BE2C (cell line): ENCODE data around the gene MSH6.
"Not testable (repeated sequence)": the region's sequence is repeated elsewhere in the genome, so short reads cannot be mapped to it uniquely, and the experiment has no call there.

Experiments
- DNase-seq: peaks from one replicate; pipeline ENCODE4 v3.0.0-alpha.2; 2020
- H3K27me3 ChIP-seq: fragments of 250-450 bp; sonication (Bioruptor Pico); 2 replicates; pipeline ENCODE4 v1.5.1; 2020; ENCODE audit warnings: mild to moderate bottlenecking
- H3K36me3 ChIP-seq: fragments of 250-450 bp; sonication (Bioruptor Pico); 2 replicates; pipeline ENCODE4 v1.5.1; 2020; ENCODE audit warnings: mild to moderate bottlenecking
- H3K4me1 ChIP-seq: fragments of 250-450 bp; sonication (Bioruptor Pico); 2 replicates; pipeline ENCODE4 v1.5.1; 2020
- H3K4me3 ChIP-seq: 2 replicates; pipeline ENCODE4 v1.5.1; 2011; ENCODE audit warnings: low read depth, low read length
- H3K9me3 ChIP-seq: fragments of 250-450 bp; sonication (Bioruptor Pico); 2 replicates; pipeline ENCODE4 v1.5.1; 2020
- CTCF ChIP-seq: IDR thresholded peaks from 2 replicates; pipeline ENCODE4 v1.5.1; 2012; ENCODE audit warnings: mild to moderate bottlenecking, low read depth, low read length

Gene MSH6

GRCh38 chr2:47842846-47843245 is 59.9 kb downstream of the MSH6 start:
- Histone ChIP-seq H3K36me3 (no peaks in the 10 kb centered on the region), H3K9me3 (no peaks in the 10 kb centered on the region), H3K4me1 (no peaks in the 10 kb centered on the region), H3K27me3 (no peaks in the 10 kb centered on the region), H3K4me3 (no peak overlapping the region)
- no peak for DNase-seq
- TF ChIP-seq CTCF, result no peak

GRCh38 chr2:47843407-47843806 is 60.5 kb downstream of the MSH6 start:
- Histone ChIP-seq H3K4me3 (no peak overlapping the region), H3K36me3 (no peaks in the 10 kb centered on the region), H3K4me1 (no peaks in the 10 kb centered on the region), H3K9me3 (no peaks in the 10 kb centered on the region), H3K27me3 (no peaks in the 10 kb centered on the region)
- no peak for TF ChIP-seq CTCF
- DNase-seq, result no peak

GRCh38 chr2:47844162-47844561 is 61.2 kb downstream of the MSH6 start:
- H3K4me1 ChIP-seq, result no peaks in the 10 kb centered on the region
- DNase-seq, result no peak
- TF ChIP-seq CTCF, result no peak
- H3K27me3 ChIP-seq, result no peaks in the 10 kb centered on the region
- H3K9me3 ChIP-seq, result no peaks in the 10 kb centered on the region
- H3K36me3 ChIP-seq, result no peaks in the 10 kb centered on the region
- no peak overlapping the region for H3K4me3 ChIP-seq

- no peak overlapping the region for H3K4me3 ChIP-seq
- H3K36me3 ChIP-seq, result no peaks in the 10 kb centered on the region
- DNase-seq, result no peak
- no peaks in the 10 kb centered on the region for H3K27me3 ChIP-seq
- no peak for TF ChIP-seq CTCF
- no peaks in the 10 kb centered on the region; the same call in 1 of the 2 replicates for H3K4me1 ChIP-seq
- no peaks in the 10 kb centered on the region for H3K9me3 ChIP-seq
Observed at GRCh38 chr2:47849368-47849767, 66.4 kb downstream of the MSH6 start.

GRCh38 chr2:47850198-47850597 is 67.3 kb downstream of the MSH6 start:
- Histone ChIP-seq H3K4me3 (no peak overlapping the region), H3K36me3 (no peaks in the 10 kb centered on the region), H3K27me3 (no peaks in the 10 kb centered on the region), H3K9me3 (no peaks in the 10 kb centered on the region), H3K4me1 (no peaks in the 10 kb centered on the region; the same call in 1 of the 2 replicates)
- DNase-seq, result no peak
- TF ChIP-seq CTCF, result no peak

GRCh38 chr2:47853067-47853777 is 70.3 kb downstream of the MSH6 start:
- H3K9me3 ChIP-seq, H3K36me3 ChIP-seq, DNase-seq, H3K27me3 ChIP-seq, H3K4me1 ChIP-seq, H3K4me3 ChIP-seq: not testable (repeated sequence)
